Prostate gland (tissue), 2 donors: ENCODE data around the gene HPGD.

ENCODE experiments used
- CTCF ChIP-seq, 4 experiments: fragments of 200-600 bp in 2 of 4; fragments of 450-650 bp in 2 of 4; sonication (generic) in 2 of 4; IDR thresholded peaks; 1 replicate in 3 of 4; 2 replicates in 1 of 4; pipeline ENCODE4 v1.5.1; 2016 to 2019; ENCODE audit warnings: antibody characterized with exemption in 4 of 4, mild to moderate bottlenecking in 2 of 4, moderate library complexity in 2 of 4
- POLR2AphosphoS5 ChIP-seq: sonication (generic); formaldehyde crosslinking; IDR thresholded peaks from one replicate; pipeline ENCODE4 v1.6.1; 2017; ENCODE audit warnings: antibody characterized with exemption

GRCh38 chr4:174503079-174503715, 19.1 kb downstream of the HPGD start:
- TF ChIP-seq CTCF (IDR thresholded peaks at IDR 0.05) (no peak), POLR2AphosphoS5 (no peak)
